Kidney (tissue), 14 donors: Measurements from ENCODE around the gene ATP8A2. TPM values are rescaled to one million over a fixed set of nuclear protein-coding genes. Genes with fewer than 3 reads are reported as not detected.

Experiments used
- DNase-seq, 5 donors: peaks; one replicate each; pipeline ENCODE4 v3.0.0-alpha.2; 2013 to 2020
- FAIRE-seq: peaks from 2 replicates; lab custom pipeline; 2012; peaks lifted over from hg19 to GRCh38; lab: Jason Lieb, UNC
- H3K27ac ChIP-seq, 2 donors: one replicate each; pipeline ENCODE4 v1.7.0; 2013; ENCODE audit warnings: low read depth in 2 of 2, low read length in 2 of 2, inconsistent platforms in 1 of 2
- H3K27me3 ChIP-seq: one replicate; pipeline ENCODE4 v1.7.1; 2013; ENCODE audit warnings: low read length, inconsistent platforms; ENCODE audit not compliant: control insufficient read depth, insufficient read depth
- H3K36me3 ChIP-seq, 3 donors: one replicate each; pipeline versions ENCODE4 v1.7.0 to v1.7.1; 2013; ENCODE audit warnings: low read length in 3 of 3, control low read depth in 1 of 3, inconsistent platforms in 1 of 3; ENCODE audit not compliant: insufficient read depth in 3 of 3, control insufficient read depth in 2 of 3
- H3K4me1 ChIP-seq, 3 donors: one replicate each; pipeline versions ENCODE4 v1.7.0 to v1.7.1; 2013; ENCODE audit warnings: low read length in 3 of 3, inconsistent platforms in 1 of 3, low read depth in 1 of 3; ENCODE audit not compliant: control insufficient read depth in 2 of 3, insufficient read depth in 2 of 3
- H3K4me3 ChIP-seq, 3 donors: one replicate each; pipeline versions ENCODE4 v1.7.0 to v1.8.1; 2013; ENCODE audit warnings: low read length in 3 of 3, control low read depth in 1 of 3, inconsistent platforms in 1 of 3
- H3K9ac ChIP-seq, 3 donors: one replicate each; pipeline versions ENCODE4 v1.7.0 to v1.7.1; 2013; ENCODE audit warnings: low read length in 3 of 3, control low read depth in 1 of 3, inconsistent platforms in 1 of 3
- H3K9me3 ChIP-seq, 3 donors: one replicate each; pipeline versions ENCODE4 v1.7.0 to v1.7.1; 2013; ENCODE audit warnings: low read length in 3 of 3, control low read depth in 1 of 3, inconsistent platforms in 1 of 3; ENCODE audit not compliant: control insufficient read depth in 2 of 3, insufficient read depth in 1 of 3
- intact Hi-C: fragments of 100-400 bp; cut with DNase I; formaldehyde crosslinking; loops from one replicate; pipeline ENCODE4 v1.11.1; 2022
- polyA plus RNA-seq: library from polyadenylated mRNA; stranded (reverse); fragments of 350-450 nt; fragmentation: Illumina TruSeq; extraction: RNeasy Lipid Tissue Mini Kit (QIAGEN cat#74804); gene quantifications from one replicate; pipeline ENCODE4 v1.2.3, GENCODE V29; 2014; ENCODE audit warnings: low read depth, low replicate concordance; ENCODE audit not compliant: insufficient read depth
- total RNA-seq: library from RNA; stranded (reverse); fragmentation: NEBNext Ultra II Directional; extraction: Animal tissue kit (Norgen Biotek cat#: 25700); gene quantifications from one replicate; pipeline ENCODE4 v1.2.1, GENCODE V29; 2021
- TF ChIP-seq, protein P1 (sequence below): IDR thresholded peaks from 3 replicates; pipeline ENCODE4 v1.5.1; 2012; ENCODE audit warnings: mild to moderate bottlenecking, moderate library complexity, borderline replicate concordance; ENCODE audit not compliant: insufficient read depth; ENCODE audit errors: extremely low read depth
- donor health status: control.
- donor health status: control.
- donor health status: control.
- donor health status: control.
- donor health status: control.
- donor health status: DM: yes; HTN: yes; CAD: no.
- donor health status: Normal renal cell carcinoma (clear cell type).

ATP8A2 gene
- total and polyA plus RNA-seq, 2 donors from 2014 or later, result 0.50 to 0.73 TPM

DNA sequence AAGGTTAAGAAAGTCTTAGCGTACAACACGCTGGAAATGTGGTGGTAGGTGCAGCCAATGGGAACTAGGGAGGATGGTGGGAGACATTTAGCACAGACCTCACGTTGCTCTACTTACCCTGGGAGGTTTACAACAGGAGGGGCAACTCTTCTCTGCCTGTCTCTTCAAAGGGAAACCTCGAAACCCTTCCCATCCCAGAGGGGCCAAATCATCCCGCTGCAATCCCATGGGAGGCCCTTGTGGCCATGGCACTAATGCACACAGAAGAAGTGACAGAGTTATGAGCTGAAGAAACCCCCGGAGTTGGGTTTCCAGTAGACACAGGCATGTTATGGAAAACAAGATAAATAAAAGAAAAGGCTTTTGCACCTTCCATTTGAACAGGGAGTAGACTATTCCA is 644.4 kb downstream of the ATP8A2 start:
- DNase-seq (peak in 4 of 5 donors; percentile 59 to 73 (median 68)), FAIRE-seq (no peak)
- Histone ChIP-seq H3K36me3 (no peaks in the 10 kb centered on the region), H3K27ac (no peak overlapping the region), H3K27me3 (no peaks in the 10 kb centered on the region), H3K9ac (no peak overlapping the region), H3K9me3 (no peaks in the 10 kb centered on the region), H3K4me1 (peaks cover 18 to 30% (median 24%) of the 10 kb centered on the region in 3 donors), H3K4me3 (no peak overlapping the region)
- intact Hi-C loops, result no loop called here
- TF ChIP-seq, protein P1, sequence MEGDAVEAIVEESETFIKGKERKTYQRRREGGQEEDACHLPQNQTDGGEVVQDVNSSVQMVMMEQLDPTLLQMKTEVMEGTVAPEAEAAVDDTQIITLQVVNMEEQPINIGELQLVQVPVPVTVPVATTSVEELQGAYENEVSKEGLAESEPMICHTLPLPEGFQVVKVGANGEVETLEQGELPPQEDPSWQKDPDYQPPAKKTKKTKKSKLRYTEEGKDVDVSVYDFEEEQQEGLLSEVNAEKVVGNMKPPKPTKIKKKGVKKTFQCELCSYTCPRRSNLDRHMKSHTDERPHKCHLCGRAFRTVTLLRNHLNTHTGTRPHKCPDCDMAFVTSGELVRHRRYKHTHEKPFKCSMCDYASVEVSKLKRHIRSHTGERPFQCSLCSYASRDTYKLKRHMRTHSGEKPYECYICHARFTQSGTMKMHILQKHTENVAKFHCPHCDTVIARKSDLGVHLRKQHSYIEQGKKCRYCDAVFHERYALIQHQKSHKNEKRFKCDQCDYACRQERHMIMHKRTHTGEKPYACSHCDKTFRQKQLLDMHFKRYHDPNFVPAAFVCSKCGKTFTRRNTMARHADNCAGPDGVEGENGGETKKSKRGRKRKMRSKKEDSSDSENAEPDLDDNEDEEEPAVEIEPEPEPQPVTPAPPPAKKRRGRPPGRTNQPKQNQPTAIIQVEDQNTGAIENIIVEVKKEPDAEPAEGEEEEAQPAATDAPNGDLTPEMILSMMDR, result no peak

DNA sequence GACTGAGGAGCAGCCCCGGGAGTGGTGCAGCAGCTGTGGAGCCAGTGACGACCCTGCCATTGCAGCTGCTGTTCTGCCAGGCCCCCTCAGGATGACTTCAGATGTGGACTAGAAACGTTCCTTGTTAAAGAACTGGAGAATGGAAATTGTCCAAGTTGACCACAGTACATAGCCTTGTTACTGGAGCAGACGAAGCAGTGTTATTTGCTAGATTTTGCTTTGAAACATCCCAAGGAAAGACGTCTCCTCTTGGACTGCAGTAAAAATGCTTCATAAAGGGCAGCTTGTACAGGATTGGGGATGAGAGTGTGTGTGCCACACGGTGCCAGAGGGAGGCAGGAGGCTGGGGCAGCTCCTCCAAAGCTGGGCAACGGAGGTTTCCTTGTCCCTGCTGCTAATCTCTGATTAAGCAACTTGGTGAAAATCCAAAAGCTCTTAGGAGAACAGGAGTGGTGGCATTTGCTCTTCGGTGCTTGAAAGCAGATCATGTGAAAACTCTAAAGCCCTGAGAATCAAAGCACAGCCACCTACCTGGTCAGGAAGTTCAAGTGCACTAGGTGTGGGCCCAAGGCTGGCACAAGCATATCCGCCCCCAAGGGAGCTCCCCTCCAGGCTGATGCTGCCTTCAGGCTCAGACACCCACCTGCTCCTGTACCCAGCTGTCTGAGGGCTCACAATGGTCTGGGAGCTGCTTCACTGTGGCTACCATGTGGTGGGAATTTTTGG is 645.6 kb downstream of the ATP8A2 start:
- H3K9me3 ChIP-seq, result no peaks in the 10 kb centered on the region
- H3K4me1 ChIP-seq, result peaks cover 18 to 34% (median 24%) of the 10 kb centered on the region in 3 donors
- H3K9ac ChIP-seq, result no peak overlapping the region
- intact Hi-C loops, result no loop called here
- TF ChIP-seq, protein P1, result no peak
- DNase-seq (no peak), FAIRE-seq (no peak)
- H3K27ac ChIP-seq, result no peak overlapping the region
- H3K36me3 ChIP-seq, result no peaks in the 10 kb centered on the region
- H3K4me3 ChIP-seq, result no peak overlapping the region
- H3K27me3 ChIP-seq, result no peaks in the 10 kb centered on the region

DNA sequence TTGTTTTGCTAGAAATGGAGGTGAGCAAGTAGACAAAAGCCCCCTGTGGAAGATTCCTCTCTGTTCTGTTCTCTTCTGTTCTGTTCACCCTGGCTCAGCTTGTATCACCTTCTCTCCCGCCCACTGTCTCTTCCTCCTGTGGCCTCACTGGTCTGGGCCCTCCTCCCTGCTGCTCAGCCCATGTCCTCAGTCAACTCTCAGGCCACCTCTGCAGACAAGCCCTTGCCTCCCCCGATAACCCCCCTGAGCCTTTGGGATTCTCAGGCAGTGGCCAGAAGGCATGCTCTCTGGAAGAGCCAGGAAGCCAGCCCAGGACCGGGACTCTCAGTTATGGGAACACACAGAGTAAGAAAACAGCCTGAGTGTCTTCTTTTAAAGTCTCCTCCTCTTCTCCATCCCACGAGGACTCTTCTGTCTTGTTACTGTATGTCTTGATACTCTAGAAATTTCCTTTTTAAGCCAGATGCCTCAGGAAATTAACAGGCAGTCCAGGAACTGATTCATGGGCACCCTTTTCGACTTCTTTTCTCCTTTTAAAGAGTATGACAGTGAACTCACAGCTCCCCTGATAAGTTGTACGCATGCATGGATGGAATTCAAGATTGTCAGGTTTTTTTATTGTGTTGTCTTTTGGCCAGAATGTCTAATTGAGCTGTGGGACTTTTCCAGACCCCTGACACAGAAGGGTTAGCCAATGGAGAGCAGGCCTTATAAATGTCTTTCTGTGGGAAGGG is 646.3 kb downstream of the ATP8A2 start:
- no peak overlapping the region for H3K27ac ChIP-seq
- H3K4me3 ChIP-seq, result no peak overlapping the region
- no peaks in the 10 kb centered on the region for H3K9me3 ChIP-seq
- no peak overlapping the region for H3K9ac ChIP-seq
- DNase-seq, result peak in 3 of 5 donors; percentile 65 to 84 (median 80)
- H3K36me3 ChIP-seq, result no peaks in the 10 kb centered on the region
- no peaks in the 10 kb centered on the region for H3K27me3 ChIP-seq
- H3K4me1 ChIP-seq, result peaks cover 22 to 35% (median 28%) of the 10 kb centered on the region in 3 donors
- intact Hi-C loops, result no loop called here
- TF ChIP-seq, protein P1, result no peak
- no peak for FAIRE-seq
